ENCODE measurements around the gene GABBR2. TPM values are rescaled to one million over a fixed set of nuclear protein-coding genes. Genes with fewer than 3 reads are reported as not detected.

GABBR2 gene
- total and polyA plus RNA-seq, 7 experiments from 2014 or later, result not detected

DNA sequence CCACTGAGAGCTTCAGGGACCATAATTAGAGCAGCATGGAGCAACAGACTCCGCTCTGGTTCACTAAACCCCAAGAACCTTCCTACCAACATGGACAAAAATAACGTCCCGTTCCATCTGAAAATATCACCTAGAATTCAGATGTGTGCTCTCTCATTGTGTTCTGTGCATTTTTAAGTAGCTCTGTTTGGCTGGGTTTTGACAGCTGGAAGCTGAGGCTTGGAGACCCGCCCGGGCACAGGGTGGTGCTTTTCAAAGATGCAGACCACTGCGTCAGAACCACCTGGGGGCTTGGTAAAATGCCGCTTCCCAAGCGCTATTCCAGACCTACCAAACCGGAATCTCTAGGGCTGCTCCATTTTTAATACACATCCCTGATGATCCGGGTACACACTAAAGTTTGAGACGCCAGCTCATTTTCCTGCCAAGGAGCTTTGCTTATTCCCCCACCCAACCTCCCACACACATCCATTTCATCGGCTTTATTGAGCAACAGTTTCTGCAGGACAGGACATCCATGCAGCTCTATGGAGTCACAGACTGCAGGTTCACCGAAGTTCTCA is 104.8 kb downstream of the GABBR2 start:
- Mint-ChIP-seq H3K36me3 (no peaks in the 10 kb centered on the region), H3K27ac (no peak overlapping the region)
- no peak for ATAC-seq

GRCh38 chr9:98602839-98603500 is 105.8 kb downstream of the GABBR2 start:
- H3K4me3 Mint-ChIP-seq, result no peak overlapping the region
- H3K27me3 ChIP-seq (ENCODE audit: control insufficient read depth in 2 of 2, insufficient read depth in 2 of 2, low read length in 2 of 2), result no peaks in the 10 kb centered on the region
- CTCF ChIA-PET, result interaction anchor here (0.6 kb wide), 1 partner anchor 29 kb away, joined by 3 read pairs; no protein-coding TSS in a partner anchor
- no peaks in the 10 kb centered on the region for H3K4me1 Mint-ChIP-seq
- H3K27me3 Mint-ChIP-seq, result peaks cover 4 to 14% (median 10%) of the 10 kb centered on the region in 5 donors
- H3K9me3 ChIP-seq (ENCODE audit: control insufficient read depth in 2 of 3, low read length in 3 of 3), result no peaks in the 10 kb centered on the region
- H3K4me1 ChIP-seq (ENCODE audit: control insufficient read depth in 2 of 2, insufficient read depth in 2 of 2, low read length in 2 of 2), result no peaks in the 10 kb centered on the region
- DNase-seq, result no peak
- intact Hi-C loops (cut with micrococcal nuclease), result no loop called here
- H3K36me3 ChIP-seq (ENCODE audit: control insufficient read depth in 2 of 3, insufficient read depth in 3 of 3, low read length in 3 of 3), result no peaks in the 10 kb centered on the region
- no peak overlapping the region for H3K4me3 ChIP-seq (ENCODE audit: low read length)
- ATAC-seq, result no peak
- POLR2A ChIA-PET, result no interaction called here
- H3K27ac ChIP-seq (ENCODE audit: low read depth, low read length), result no peak overlapping the region
- H3K36me3 Mint-ChIP-seq, result no peaks in the 10 kb centered on the region
- H3K27ac Mint-ChIP-seq, result no peak overlapping the region
- no peaks in the 10 kb centered on the region for H3K9me3 Mint-ChIP-seq

More for the DNA sequence above, 104.8 kb downstream of the GABBR2 start:
- Histone ChIP-seq H3K4me3 (ENCODE audit: low read length) (no peak overlapping the region), H3K9me3 (ENCODE audit: control insufficient read depth in 2 of 3, low read length in 3 of 3) (no peaks in the 10 kb centered on the region), H3K4me1 (ENCODE audit: control insufficient read depth in 2 of 2, insufficient read depth in 2 of 2, low read length in 2 of 2) (no peaks in the 10 kb centered on the region), H3K27ac (ENCODE audit: low read depth, low read length) (no peak overlapping the region), H3K36me3 (ENCODE audit: control insufficient read depth in 2 of 3, insufficient read depth in 3 of 3, low read length in 3 of 3) (no peaks in the 10 kb centered on the region), H3K27me3 (ENCODE audit: control insufficient read depth in 2 of 2, insufficient read depth in 2 of 2, low read length in 2 of 2) (no peaks in the 10 kb centered on the region)
- Mint-ChIP-seq H3K4me3 (no peak overlapping the region), H3K27me3 (peaks cover 4 to 17% (median 10%) of the 10 kb centered on the region in 5 donors), H3K9me3 (no peaks in the 10 kb centered on the region), H3K4me1 (no peaks in the 10 kb centered on the region)
- no peak for DNase-seq
- intact Hi-C loops (cut with micrococcal nuclease), result no loop called here
- ChIA-PET CTCF (no interaction called here), POLR2A (no interaction called here)

- POLR2A ChIA-PET, result no interaction called here
- H3K4me3 ChIP-seq (ENCODE audit: low read length), result no peak overlapping the region
- no peaks in the 10 kb centered on the region for H3K27me3 ChIP-seq (ENCODE audit: control insufficient read depth in 2 of 2, insufficient read depth in 2 of 2, low read length in 2 of 2)
- Mint-ChIP-seq H3K9me3 (no peaks in the 10 kb centered on the region), H3K36me3 (no peaks in the 10 kb centered on the region), H3K27ac (no peak overlapping the region), H3K4me1 (no peaks in the 10 kb centered on the region), H3K27me3 (peaks cover 0 to 14% (median 5%) of the 10 kb centered on the region in 5 donors), H3K4me3 (no peak overlapping the region)
- DNase-seq (no peak), ATAC-seq (no peak)
- intact Hi-C loops (cut with micrococcal nuclease), result no loop called here
- H3K4me1 ChIP-seq (ENCODE audit: control insufficient read depth in 2 of 2, insufficient read depth in 2 of 2, low read length in 2 of 2), result no peaks in the 10 kb centered on the region
- H3K36me3 ChIP-seq (ENCODE audit: control insufficient read depth in 2 of 3, insufficient read depth in 3 of 3, low read length in 3 of 3), result no peaks in the 10 kb centered on the region
- no peaks in the 10 kb centered on the region for H3K9me3 ChIP-seq (ENCODE audit: control insufficient read depth in 2 of 3, low read length in 3 of 3)
- CTCF ChIA-PET, result no interaction called here
- no peak overlapping the region for H3K27ac ChIP-seq (ENCODE audit: low read depth, low read length)
Measured at GRCh38 chr9:98600631-98601030, 108.1 kb downstream of the GABBR2 start.

- DNase-seq, result no peak
- intact Hi-C loops (cut with micrococcal nuclease), result no loop called here
- Mint-ChIP-seq H3K9me3 (no peaks in the 10 kb centered on the region), H3K4me3 (no peak overlapping the region), H3K4me1 (no peaks in the 10 kb centered on the region), H3K27ac (no peak overlapping the region), H3K27me3 (peaks cover 1 to 14% (median 5%) of the 10 kb centered on the region in 5 donors), H3K36me3 (no peaks in the 10 kb centered on the region)
- Histone ChIP-seq H3K4me1 (ENCODE audit: control insufficient read depth in 2 of 2, insufficient read depth in 2 of 2, low read length in 2 of 2) (no peaks in the 10 kb centered on the region), H3K4me3 (ENCODE audit: low read length) (no peak overlapping the region), H3K27ac (ENCODE audit: low read depth, low read length) (no peak overlapping the region), H3K9me3 (ENCODE audit: control insufficient read depth in 2 of 3, low read length in 3 of 3) (no peaks in the 10 kb centered on the region), H3K36me3 (ENCODE audit: control insufficient read depth in 2 of 3, insufficient read depth in 3 of 3, low read length in 3 of 3) (no peaks in the 10 kb centered on the region), H3K27me3 (ENCODE audit: control insufficient read depth in 2 of 2, insufficient read depth in 2 of 2, low read length in 2 of 2) (no peaks in the 10 kb centered on the region)
- ATAC-seq, result no peak
- ChIA-PET CTCF (no interaction called here), POLR2A (no interaction called here)
Measured at GRCh38 chr9:98599566-98600216, 109.0 kb downstream of the GABBR2 start.

DNA sequence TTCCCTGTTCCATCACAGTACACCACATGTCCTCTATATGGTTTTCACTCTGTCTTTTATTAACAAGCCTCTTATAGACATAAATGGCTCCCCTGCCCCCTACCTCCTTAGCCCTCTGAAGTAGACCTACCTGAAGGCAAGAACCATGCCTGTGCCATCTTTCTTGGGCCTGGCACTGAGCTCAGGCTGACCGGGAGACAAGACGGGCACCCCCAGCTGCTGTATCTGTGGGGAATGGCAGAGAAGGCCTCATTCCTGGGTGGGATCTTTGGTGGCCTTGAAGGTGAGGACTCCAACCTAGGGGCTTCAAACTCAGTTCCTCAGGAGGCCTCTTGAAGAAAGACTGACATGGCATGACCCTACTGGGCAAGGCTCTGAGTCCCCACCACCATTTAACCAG is 109.9 kb downstream of the GABBR2 start:
- CTCF ChIA-PET, result no interaction called here
- H3K36me3 Mint-ChIP-seq, result no peaks in the 10 kb centered on the region
- H3K4me3 Mint-ChIP-seq, result no peak overlapping the region
- no peaks in the 10 kb centered on the region for H3K4me1 ChIP-seq (ENCODE audit: control insufficient read depth in 2 of 2, insufficient read depth in 2 of 2, low read length in 2 of 2)
- ATAC-seq, result no peak
- no peaks in the 10 kb centered on the region for H3K4me1 Mint-ChIP-seq
- H3K27me3 ChIP-seq (ENCODE audit: control insufficient read depth in 2 of 2, insufficient read depth in 2 of 2, low read length in 2 of 2), result no peaks in the 10 kb centered on the region
- POLR2A ChIA-PET, result no interaction called here
- no peak for DNase-seq
- no peak overlapping the region for H3K27ac ChIP-seq (ENCODE audit: low read depth, low read length)
- no peaks in the 10 kb centered on the region for H3K9me3 Mint-ChIP-seq
- intact Hi-C loops (cut with micrococcal nuclease), result no loop called here
- H3K27ac Mint-ChIP-seq, result no peak overlapping the region
- H3K9me3 ChIP-seq (ENCODE audit: control insufficient read depth in 2 of 3, low read length in 3 of 3), result no peaks in the 10 kb centered on the region
- H3K27me3 Mint-ChIP-seq, result peaks cover 2 to 14% (median 5%) of the 10 kb centered on the region in 5 donors
- H3K4me3 ChIP-seq (ENCODE audit: low read length), result no peak overlapping the region
- H3K36me3 ChIP-seq (ENCODE audit: control insufficient read depth in 2 of 3, insufficient read depth in 3 of 3, low read length in 3 of 3), result no peaks in the 10 kb centered on the region

GRCh38 chr9:98597236-98597771 is 111.4 kb downstream of the GABBR2 start:
- no peak overlapping the region for H3K27ac Mint-ChIP-seq
- peaks cover 0 to 20% (median 5%) of the 10 kb centered on the region in 5 donors for H3K27me3 Mint-ChIP-seq
- Histone ChIP-seq H3K4me1 (ENCODE audit: control insufficient read depth in 2 of 2, insufficient read depth in 2 of 2, low read length in 2 of 2) (no peaks in the 10 kb centered on the region), H3K27me3 (ENCODE audit: control insufficient read depth in 2 of 2, insufficient read depth in 2 of 2, low read length in 2 of 2) (no peaks in the 10 kb centered on the region), H3K27ac (ENCODE audit: low read depth, low read length) (no peak overlapping the region), H3K4me3 (ENCODE audit: low read length) (no peak overlapping the region), H3K9me3 (ENCODE audit: control insufficient read depth in 2 of 3, low read length in 3 of 3) (no peaks in the 10 kb centered on the region), H3K36me3 (ENCODE audit: control insufficient read depth in 2 of 3, insufficient read depth in 3 of 3, low read length in 3 of 3) (no peaks in the 10 kb centered on the region)
- no peaks in the 10 kb centered on the region for H3K4me1 Mint-ChIP-seq
- H3K36me3 Mint-ChIP-seq, result no peaks in the 10 kb centered on the region
- ChIA-PET POLR2A (no interaction called here), CTCF (no interaction called here)
- intact Hi-C loops (cut with micrococcal nuclease), result no loop called here
- ATAC-seq, result no peak
- no peak overlapping the region for H3K4me3 Mint-ChIP-seq
- H3K9me3 Mint-ChIP-seq, result no peaks in the 10 kb centered on the region
- DNase-seq, result no peak

All from naive thymus-derived CD4-positive, alpha-beta T cell (primary cell).